Left lung (tissue), 10 donors: ENCODE data around the gene SDF4. TPM values are rescaled to one million over a fixed set of nuclear protein-coding genes. Genes with fewer than 3 reads are reported as not detected.

Source experiments
- ATAC-seq: fragments of 200-7000 bp; cut with Tn5 transposase; one replicate; pipeline ENCODE4 v1.9.1; 2020; ENCODE audit warnings: moderate library complexity
- DNase-seq, 4 donors: peaks; one replicate each; pipeline ENCODE4 v3.0.0-alpha.2; 2013 to 2020
- H3K27ac ChIP-seq, 2 donors: fragments of 200-600 bp; sonication (generic) in 1 of 2; one replicate each; pipeline versions ENCODE4 v1.5.0 to v1.8.0; 2020 to 2021
- H3K27me3 ChIP-seq, 2 donors: fragments of 200-600 bp; sonication (generic) in 1 of 2; one replicate each; pipeline versions ENCODE4 v1.5.0 to v1.8.0; 2020 to 2021
- H3K36me3 ChIP-seq, 2 donors: fragments of 200-600 bp; sonication (generic) in 1 of 2; one replicate each; pipeline versions ENCODE4 v1.5.0 to v1.8.0; 2020 to 2021
- H3K4me1 ChIP-seq, 2 donors: fragments of 200-600 bp; one replicate each; pipeline ENCODE4 v1.8.0; 2021
- H3K4me3 ChIP-seq, 2 donors: fragments of 200-600 bp; sonication (generic) in 1 of 2; one replicate each; pipeline versions ENCODE4 v1.5.0 to v1.8.0; 2020 to 2021; ENCODE audit warnings: mild to moderate bottlenecking in 1 of 2
- H3K9me3 ChIP-seq, 2 donors: fragments of 200-600 bp; sonication (generic) in 1 of 2; one replicate each; pipeline versions ENCODE4 v1.5.0 to v1.8.0; 2020 to 2021
- CTCF ChIP-seq, 2 donors: fragments of 200-600 bp; sonication (generic) in 1 of 2; IDR thresholded peaks; one replicate each; pipeline versions ENCODE4 v1.5.0 to v1.8.0; 2021; ENCODE audit warnings: antibody characterized with exemption in 2 of 2
- intact Hi-C, 2 donors: fragments of 100-400 bp; cut with DNase I; formaldehyde crosslinking; loops; one replicate each; pipeline versions ENCODE4 v1.11.2 to v1.14.2; 2022
- polyA plus RNA-seq, 6 donors: library from polyadenylated mRNA; unstranded; fragments of 120-200 nt; gene quantifications; one replicate each; pipeline ENCODE4 v1.2.1, GENCODE V29; 2013; ENCODE audit not compliant: insufficient read length in 6 of 6
- total RNA-seq, 2 donors: library from RNA; stranded (reverse); fragmentation: NEBNext Ultra II Directional; extraction: Animal tissue kit (Norgen Biotek cat#: 25700); gene quantifications; one replicate each; pipeline ENCODE4 v1.2.1, GENCODE V29; 2021
- donor health status: DM: no; HTN: yes; CAD: no.
- donor health status: DM: no; HTN: no; CAD: no.

Gene SDF4
- total and polyA plus RNA-seq, 8 donors = 86.7 to 166 (median 100) TPM

- no peaks in the 10 kb centered on the region for H3K9me3 ChIP-seq
- intact Hi-C loops = no loop called here
- H3K36me3 ChIP-seq = peaks cover 0 to 86% of the 10 kb centered on the region in 2 donors
- H3K27me3 ChIP-seq = no peaks in the 10 kb centered on the region
- no peak overlapping the region for H3K4me3 ChIP-seq
- TF ChIP-seq CTCF (IDR thresholded peaks at IDR 0.05) = no peak
- DNase-seq (no peak), ATAC-seq (no peak)
- peaks cover 0 to 24% of the 10 kb centered on the region in 2 donors for H3K4me1 ChIP-seq
- no peak overlapping the region for H3K27ac ChIP-seq
Measured at GRCh38 chr1:1225913-1226312, 5.9 kb downstream of the SDF4 start.

- DNase-seq = peak in 1 of 4 donors; percentile 67
- TF ChIP-seq CTCF (IDR thresholded peaks at IDR 0.05) = no peak
- Histone ChIP-seq H3K4me3 (no peak overlapping the region), H3K36me3 (peaks cover 0 to 92% of the 10 kb centered on the region in 2 donors), H3K4me1 (peaks cover 0 to 18% of the 10 kb centered on the region in 2 donors), H3K27ac (no peak overlapping the region), H3K9me3 (no peaks in the 10 kb centered on the region), H3K27me3 (no peaks in the 10 kb centered on the region)
- peak; percentile 87 for ATAC-seq
- intact Hi-C loops = no loop called here
Measured at GRCh38 chr1:1225238-1225845, 6.5 kb downstream of the SDF4 start.

DNA sequence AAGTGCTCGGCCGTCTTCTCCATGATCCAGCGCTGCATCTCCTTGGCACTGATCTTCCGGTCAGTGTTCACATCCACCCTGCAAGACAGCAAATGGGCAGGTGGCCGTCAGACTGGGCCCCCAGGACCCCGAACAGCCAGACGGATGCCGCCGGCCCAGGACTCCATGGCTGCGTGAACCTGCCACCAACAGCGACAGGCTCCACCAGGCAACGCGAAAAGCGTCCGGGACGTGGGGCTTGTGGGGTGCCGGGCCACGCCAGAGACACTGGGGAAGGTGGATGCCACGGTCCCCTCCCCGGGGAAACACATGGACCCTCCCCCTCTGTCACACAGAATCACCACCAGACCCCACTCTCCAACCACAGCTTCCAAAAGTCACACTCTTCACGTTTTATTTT is 7.9 kb downstream of the SDF4 start:
- Histone ChIP-seq H3K9me3 (no peaks in the 10 kb centered on the region), H3K27ac (no peak overlapping the region), H3K4me1 (peaks cover 0 to 6% of the 10 kb centered on the region in 2 donors), H3K4me3 (no peak overlapping the region), H3K27me3 (no peaks in the 10 kb centered on the region), H3K36me3 (peaks cover 0 to 100% of the 10 kb centered on the region in 2 donors)
- no peak for TF ChIP-seq CTCF (IDR thresholded peaks at IDR 0.05)
- DNase-seq (no peak), ATAC-seq (no peak)
- intact Hi-C loops = no loop called here

DNA sequence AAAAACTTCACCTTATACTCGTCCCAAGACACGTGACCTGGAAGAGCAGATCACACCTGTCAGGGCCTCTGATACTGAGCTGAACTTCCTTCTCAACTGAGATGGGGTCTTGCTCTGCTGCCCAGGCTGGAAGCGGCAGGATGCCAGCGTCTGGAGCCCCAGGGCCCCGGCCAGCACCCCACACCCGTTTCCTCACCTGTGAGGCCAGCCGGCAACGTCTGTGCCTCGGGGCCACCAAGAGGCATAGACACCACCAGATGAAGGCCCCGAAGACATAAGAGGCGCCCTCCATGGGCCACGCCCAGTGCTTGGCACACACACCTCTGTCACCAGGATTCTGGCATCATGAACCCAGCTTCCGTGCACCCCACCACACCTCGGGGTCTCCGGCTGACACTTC is 8.5 kb downstream of the SDF4 start:
- H3K4me3 ChIP-seq = no peak overlapping the region
- no peaks in the 10 kb centered on the region for H3K9me3 ChIP-seq
- no peak for DNase-seq
- no peak for ATAC-seq
- peaks cover 0 to 6% of the 10 kb centered on the region in 2 donors for H3K4me1 ChIP-seq
- H3K36me3 ChIP-seq = peaks cover 0 to 100% of the 10 kb centered on the region in 2 donors
- H3K27me3 ChIP-seq = no peaks in the 10 kb centered on the region
- no peak overlapping the region for H3K27ac ChIP-seq
- no peak for TF ChIP-seq CTCF (IDR thresholded peaks at IDR 0.05)
- intact Hi-C loops = no loop called here

- peaks cover 0 to 100% of the 10 kb centered on the region in 2 donors for H3K36me3 ChIP-seq
- no peak for ATAC-seq
- intact Hi-C loops = no loop called here
- H3K4me1 ChIP-seq = peaks cover 0 to 6% of the 10 kb centered on the region in 2 donors
- no peak for DNase-seq
- H3K27me3 ChIP-seq = no peaks in the 10 kb centered on the region
- no peaks in the 10 kb centered on the region for H3K9me3 ChIP-seq
- H3K27ac ChIP-seq = no peak overlapping the region
- TF ChIP-seq CTCF (IDR thresholded peaks at IDR 0.05) = no peak
- no peak overlapping the region for H3K4me3 ChIP-seq
Measured at GRCh38 chr1:1222575-1223225, 9.1 kb downstream of the SDF4 start.
